Measurements from ENCODE around the gene GAD1. TPM values are rescaled to one million over a fixed set of nuclear protein-coding genes. Genes with fewer than 3 reads are reported as not detected.

Gene GAD1
- total RNA-seq, 1 experiment from 2014 or later = 0.29 TPM

DNA sequence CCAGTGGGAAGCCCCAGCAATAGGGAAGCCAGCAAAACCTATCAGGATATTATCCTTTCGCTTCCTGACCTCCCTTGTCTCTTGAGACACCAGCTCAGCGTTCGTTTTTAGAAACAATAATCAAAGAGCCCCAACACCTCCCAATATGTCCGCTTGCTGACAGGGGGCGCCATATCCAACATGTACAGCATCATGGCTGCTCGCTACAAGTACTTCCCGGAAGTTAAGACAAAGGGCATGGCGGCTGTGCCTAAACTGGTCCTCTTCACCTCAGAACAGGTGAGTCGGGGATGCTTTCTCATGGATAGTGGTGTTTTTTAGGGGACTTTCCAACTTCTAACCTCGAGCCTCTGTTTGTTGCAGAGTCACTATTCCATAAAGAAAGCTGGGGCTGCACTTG, 28.7 kb downstream of the GAD1 start:
- no peak for DNase-seq (ENCODE audit: low read depth)

DNA sequence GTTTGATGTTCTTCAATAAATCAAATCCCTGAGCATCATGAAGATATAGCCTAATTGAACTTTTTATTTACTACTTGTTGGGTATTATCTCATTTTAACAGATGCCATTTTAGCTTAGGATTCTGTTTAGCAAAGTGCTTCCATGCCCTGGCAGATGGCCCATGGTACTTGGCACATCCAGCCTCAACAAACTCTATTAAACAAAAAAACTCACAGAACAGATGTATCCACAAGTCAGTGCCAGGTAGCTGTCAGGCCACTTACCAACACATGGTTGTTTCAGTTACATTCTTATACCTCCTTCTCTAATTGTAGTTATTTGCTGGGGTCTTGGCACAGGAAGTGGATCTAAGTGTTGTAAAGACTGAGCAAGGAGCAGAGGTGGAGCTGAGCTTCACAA, 29.6 kb downstream of the GAD1 start:
- no peak for DNase-seq (ENCODE audit: low read depth)

DNA sequence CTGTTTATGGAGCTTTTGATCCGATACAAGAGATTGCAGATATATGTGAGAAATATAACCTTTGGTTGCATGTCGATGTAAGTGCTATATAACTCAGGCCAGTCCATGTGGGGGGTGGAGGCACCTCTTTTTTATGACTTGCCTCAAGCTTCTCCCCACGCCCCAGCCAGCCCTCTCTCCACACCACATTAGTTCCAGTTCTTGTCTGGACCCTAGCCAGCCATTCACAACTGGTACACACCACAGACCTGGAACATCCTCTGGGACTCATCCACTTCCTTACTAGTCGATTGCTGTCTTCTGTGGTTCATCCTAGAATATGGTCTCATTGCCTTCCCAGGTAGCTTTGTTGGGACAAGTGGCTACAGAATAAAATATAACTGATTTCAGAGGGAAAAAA, 31.0 kb downstream of the GAD1 start:
- peak; percentile 21 for DNase-seq (ENCODE audit: low read depth)

DNA sequence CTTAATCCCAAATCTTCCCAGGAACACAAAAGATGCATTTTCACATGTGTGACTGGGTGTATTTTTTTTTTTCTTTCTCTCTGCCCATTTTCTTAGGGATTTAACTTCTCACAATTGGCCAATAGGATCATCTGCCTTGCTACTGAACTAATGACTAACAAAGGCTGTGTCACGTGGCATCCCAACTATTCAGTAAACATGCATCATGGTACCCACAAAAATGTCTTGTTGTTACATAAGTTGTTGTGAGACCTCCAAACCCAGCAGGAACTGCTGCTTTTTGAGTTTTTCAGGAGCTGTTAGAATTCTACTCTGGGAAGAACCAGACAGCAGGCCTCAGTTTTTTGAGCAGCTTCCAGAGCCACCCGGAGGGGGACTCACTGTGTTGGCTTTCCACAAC, 31.9 kb downstream of the GAD1 start:
- peak; percentile 87 for DNase-seq (ENCODE audit: low read depth)

DNA sequence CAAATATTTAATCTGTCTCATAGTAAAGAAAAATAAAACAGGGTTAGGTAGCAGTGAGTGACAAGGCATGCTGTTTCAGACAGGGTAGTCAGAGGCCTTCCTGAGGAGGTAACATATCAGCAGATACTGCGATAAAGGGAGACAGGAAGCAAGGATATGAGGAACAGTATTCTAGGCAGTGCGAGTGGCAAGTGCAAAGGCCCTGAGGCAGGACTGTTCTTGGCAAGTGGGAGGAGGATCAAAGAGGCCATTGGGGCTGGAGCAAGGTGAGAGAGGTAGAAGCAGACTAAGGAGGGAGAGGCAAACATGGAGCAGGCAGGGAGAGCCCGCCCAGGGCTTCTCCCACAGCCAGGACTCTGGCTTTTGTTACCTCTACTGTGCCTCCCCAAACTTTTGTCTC, 33.6 kb downstream of the GAD1 start:
- DNase-seq (ENCODE audit: low read depth) = no peak

DNA sequence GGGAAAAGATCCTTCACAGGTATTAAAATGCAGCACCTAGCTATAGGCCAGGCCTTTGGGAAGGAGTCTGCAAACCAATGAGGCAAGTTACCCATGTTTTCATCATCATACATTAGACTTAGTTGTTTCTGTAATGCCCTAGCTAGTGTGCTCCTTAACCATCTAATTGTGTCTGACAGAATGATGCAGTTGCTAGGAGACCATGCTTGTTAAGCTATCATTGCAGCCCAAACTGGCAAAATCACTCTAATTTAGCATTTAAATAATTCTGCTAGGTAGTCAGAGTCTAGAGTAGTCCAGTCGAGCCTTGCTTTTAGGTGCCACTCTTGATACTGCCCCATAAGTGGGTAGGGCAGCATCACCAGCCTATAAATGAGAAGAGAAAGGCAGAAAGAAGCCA, 34.9 kb downstream of the GAD1 start:
- DNase-seq (ENCODE audit: low read depth) = no peak

DNA sequence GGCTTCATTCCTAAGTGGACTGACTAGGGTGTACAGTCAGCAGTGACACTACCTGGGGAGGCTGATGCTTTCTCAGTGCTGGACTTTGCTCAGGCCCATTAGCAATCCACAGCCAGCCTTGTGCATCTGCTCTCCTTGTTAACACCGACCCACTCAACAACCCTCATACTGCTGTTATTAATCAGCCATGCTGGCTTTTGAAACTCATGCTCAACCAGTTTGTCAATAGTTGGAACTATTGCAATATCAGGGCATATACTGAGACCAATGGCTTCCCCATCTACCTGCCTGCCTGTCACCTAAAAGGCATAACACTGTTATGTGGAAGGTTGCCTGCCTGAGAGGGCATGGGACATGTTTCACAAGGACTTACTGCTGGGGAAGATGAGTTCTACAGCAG, 39.4 kb downstream of the GAD1 start:
- DNase-seq (ENCODE audit: low read depth) = no peak

DNA sequence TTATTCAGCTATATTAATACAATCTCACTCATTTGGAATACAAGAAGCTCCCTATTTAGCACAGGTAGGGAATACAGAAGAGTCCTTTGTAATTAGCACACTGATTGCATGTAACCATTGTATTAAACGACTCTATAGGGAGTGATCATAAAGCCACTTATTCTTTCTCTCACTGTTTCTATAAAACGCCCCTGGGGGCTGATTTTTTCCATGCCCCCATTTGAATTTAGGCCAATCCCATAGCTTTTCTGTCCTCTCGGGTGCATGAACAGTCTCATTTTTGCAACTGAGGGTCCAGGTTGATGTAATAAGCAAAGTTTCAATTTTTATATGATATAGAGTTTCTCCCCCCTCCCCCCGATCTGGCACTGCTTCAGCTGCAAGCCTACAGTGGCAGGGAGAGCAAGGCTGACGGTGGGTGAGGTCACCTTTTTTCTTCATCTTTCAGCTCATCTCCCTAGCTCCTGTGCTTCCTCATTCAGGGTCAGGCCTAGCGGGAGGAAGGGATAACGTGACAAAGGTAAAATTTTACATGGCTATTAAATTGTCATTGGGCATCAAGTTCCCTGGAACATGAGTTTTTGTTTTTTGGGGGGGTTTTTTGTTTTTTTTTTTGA, 45.7 kb downstream of the GAD1 start:
- DNase-seq (ENCODE audit: low read depth) = no peak

DNA sequence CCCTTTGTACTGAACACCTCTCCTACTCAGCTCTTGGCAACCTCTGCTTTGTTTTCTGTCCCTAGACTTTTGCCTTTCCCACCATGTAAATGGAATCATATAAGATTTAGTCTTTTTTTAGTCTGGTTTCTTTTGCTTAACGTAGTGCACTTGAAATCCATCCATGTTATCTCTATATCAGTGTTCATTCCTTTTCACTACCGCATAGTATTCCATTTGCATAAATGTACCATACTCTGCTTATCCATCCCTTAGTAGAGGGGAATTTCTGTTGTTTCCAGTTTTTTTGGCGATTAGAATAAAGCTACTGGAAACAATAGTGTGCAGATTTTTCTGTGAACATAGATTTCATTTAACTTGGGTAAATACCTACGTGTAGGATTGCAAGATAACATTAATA, 46.4 kb downstream of the GAD1 start:
- no peak for DNase-seq (ENCODE audit: low read depth)

DNA sequence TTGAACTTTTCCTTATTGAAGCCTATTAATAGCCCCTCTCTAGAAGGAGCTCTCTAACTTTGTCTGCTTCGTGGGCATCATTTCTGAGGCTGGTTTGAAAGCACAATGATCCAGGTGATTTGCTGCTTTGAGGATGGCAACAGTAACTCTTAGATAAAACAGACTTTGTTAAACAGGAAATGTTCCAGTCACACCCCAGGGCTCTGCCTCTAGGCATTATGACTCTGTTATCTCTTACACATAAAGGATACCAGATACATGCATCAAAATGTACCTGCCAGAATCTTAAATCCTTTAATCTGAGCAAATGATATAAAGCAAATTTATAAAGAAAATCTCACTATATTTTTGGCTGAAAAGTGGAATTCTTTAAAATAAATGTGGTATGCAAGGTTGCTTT, 52.3 kb downstream of the GAD1 start:
- DNase-seq (ENCODE audit: low read depth) = no peak

DNA sequence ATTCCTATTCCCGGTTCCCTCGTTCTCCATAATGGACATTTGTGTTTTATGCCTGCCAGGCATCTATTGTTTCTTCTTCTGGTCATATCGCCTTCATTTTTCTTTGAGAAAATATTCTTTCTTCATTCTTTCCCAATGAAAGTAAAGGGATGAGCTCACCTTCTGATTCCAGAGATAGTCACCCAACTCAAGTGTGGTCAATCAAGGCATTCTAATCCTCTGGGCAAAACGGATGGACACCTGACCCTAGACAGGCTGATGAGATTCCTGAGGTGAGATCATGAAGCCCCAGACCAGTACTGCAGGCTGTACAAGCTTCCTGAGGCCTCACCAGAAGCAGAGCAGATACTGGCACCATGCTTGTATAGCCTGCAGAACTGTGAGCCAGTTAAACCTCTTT, 52.8 kb downstream of the GAD1 start:
- no peak for DNase-seq (ENCODE audit: low read depth)

DNA sequence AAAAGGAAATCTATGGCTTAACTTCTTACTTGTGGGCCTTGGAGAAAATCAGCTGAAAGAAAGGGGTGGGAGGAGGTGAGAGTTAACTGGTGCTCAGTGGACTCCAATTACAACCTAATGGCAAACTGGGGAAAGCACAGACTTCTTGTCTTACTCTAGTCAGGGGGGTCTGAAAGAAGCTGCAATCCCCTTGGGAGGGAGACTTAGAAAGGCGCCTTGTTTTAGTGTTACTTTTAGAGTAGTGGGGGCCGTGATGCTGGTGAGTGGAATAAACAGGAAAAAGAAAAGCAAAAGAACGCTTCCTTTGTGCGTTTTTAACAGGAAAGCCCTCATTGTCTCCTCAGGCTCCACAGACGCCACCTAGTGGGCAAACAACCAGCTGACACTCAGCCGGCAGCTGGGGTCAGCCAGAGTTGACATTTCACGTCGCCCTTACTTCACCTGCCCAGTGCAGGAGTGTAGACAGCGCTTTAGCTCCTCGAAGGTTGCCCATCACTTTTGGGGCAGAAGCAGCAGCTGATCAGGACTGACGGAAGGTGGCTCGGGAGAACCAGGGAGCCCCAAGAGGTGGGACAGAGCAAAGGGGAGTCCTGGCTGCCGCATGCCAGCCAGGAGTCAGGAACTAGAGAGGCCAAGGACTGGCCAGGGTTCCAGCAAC, 56.5 kb downstream of the GAD1 start:
- DNase-seq (ENCODE audit: low read depth) = peak; percentile 67

DNA sequence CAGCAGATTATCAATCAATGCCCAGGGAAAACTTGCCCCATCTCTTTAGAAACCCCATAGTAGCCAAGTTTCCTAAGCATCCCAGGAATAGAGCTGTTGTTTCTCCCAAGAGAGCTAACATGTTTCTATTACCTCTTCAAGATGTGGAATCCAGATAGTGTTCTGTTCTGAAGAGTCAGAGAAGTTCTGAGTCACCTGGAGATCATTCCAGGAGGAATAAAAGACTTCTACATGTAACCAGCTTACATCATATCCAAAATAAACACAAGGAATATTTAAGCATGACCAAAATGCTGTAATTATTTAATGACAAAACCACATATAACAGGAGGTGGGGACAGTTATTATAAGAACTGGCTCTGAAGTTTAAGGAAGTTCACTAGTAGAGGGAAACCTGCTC, 61.4 kb downstream of the GAD1 start:
- DNase-seq (ENCODE audit: low read depth) = no peak

DNA sequence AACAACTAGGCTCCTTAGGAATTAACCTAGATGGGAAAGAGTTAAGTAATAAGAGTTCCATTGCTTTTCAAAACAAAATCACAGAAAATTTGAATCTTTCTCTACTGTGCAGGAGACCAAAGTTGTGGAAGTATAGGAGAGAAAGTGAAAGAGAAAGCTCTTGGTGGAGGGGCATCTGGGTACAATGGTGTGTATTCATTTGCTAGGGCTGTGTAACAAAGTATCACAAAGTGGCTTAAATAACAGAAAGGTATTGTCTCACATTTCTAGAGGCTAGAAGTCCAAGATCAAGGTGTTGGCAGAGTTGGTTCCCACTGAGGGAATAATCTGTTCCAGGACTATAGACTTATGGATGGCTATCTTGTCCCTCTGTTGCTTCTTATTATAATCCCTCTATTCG, 61.8 kb downstream of the GAD1 start:
- DNase-seq (ENCODE audit: low read depth) = no peak

DNA sequence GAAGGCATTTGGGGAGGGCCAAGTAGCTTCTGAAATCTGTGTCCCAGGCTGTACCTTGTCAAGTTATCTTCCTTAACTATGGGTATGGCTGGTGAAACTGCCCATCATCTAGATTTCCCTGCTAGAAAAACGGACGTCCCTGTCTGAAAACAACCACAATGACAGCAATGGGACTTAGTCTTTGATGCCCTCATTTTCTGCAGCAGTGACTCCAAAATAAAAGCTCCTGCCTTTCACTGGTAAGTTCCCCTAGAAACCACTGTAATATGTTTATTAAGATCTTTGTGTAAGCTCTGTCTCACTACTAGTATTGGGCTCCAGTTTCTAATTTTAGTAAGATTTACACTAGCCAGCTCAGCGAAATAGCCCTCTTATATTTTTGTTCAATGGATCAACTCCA, 65.2 kb downstream of the GAD1 start:
- DNase-seq (ENCODE audit: low read depth) = no peak

DNA sequence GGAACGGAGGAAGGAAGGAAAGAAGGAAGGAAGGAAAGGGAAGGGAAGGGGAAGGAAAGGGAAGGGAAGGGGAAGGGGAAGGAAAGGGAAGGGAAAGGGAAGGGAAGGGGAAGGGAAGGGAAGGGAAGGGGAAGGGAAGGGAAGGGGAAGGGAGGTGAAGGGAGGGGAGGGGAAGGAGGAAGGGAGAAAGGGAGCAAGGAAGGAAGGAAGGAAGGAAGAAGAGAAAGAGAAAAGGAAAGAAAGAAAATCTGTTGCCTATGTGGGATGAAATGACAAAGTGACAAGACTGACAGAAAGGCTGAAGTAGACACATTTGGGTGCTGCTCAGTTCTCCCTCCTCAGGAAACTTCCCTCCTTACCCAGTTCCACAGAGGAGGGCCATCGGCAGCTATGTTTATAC, 66.1 kb downstream of the GAD1 start:
- no peak for DNase-seq (ENCODE audit: low read depth)

DNA sequence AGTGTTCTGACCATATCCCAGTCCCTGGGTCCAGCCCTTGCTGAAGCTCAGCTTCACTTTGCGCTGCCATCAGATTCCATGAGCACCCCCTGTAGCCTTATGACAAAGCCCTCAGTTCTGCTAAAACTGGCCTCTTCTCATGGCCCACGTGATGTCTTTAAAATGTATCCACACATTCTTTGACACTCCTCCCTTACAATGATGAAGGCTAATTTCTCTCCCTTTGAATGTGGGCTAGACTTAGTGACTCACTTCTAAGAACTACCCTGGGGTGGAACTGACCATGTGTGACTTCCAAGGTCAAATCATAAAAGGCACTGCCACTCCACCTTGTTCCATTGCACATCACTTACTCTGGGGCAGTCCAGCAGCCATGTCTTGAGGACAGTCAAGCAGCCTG, 67.0 kb downstream of the GAD1 start:
- DNase-seq (ENCODE audit: low read depth) = peak; percentile 7

DNA sequence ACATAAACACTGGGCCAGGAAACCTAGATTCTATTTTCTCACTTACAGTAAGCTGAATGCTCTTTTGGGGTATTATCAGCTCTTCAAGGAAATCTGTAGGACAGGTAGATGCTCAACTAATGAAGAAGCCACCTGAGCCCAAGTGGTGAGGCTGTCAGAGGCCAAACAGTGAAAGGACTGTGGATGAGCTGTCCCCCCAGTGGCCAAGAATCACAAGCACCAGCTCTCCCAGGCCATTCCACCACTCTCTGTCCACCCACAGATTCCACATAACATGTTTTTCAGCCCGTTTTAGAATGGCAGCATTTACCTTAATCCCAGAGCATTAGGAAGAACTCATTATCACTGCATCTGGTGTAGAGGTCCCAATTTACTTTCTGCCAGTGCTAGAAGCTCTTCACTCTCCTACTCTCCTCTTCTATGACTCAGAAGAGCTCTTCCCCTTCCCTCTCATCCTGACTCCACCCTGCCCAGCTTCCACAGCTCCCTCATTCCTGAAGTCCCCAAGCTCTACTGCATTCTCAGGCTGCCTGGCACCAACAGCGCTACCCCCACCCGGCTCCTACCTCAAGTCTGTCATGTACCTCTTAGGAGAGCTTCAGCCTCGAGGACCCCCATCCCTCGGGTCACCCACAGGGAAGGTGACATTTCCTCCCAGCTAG, 68.6 kb downstream of the GAD1 start:
- peak; percentile 47 for DNase-seq (ENCODE audit: low read depth)

DNA sequence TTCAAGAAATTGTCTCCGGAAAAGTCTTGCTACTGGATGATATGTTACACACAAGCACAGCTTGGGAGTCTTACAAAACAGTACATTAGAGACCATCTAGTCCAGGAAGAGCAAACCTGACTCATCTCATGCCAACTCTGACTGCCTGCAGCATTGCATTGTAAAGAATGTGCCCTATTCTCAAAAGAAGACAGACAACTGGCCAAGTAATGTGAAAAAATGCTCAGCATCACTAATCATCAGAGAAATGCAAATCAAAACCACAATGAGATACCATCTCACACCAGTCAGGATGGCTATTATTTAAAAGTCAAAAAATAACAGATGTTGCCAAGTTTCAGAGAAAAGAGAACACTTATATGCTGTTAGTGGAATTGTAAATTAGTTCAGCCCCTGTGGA, 69.7 kb downstream of the GAD1 start:
- DNase-seq (ENCODE audit: low read depth) = peak; percentile 92

DNA sequence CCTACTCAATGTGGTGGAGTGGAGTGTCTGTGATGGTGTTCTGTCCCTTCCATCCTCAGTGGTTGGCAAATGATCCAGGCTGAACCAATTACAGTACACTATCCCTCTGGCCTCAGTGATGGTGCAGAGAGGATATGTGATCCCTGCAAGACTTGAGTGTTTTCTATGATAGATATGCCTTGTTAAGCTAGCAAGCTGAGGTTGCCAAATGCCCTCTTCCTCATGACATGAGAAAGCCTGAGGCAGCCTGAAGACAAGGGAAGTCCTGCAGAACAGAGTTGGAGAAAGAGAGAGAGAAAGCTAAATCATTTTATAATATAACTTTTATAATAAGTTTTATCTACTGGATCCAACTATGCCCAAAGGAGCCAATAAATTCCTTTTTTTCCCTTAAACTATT, 70.8 kb downstream of the GAD1 start:
- DNase-seq (ENCODE audit: low read depth) = peak; percentile 10

DNA sequence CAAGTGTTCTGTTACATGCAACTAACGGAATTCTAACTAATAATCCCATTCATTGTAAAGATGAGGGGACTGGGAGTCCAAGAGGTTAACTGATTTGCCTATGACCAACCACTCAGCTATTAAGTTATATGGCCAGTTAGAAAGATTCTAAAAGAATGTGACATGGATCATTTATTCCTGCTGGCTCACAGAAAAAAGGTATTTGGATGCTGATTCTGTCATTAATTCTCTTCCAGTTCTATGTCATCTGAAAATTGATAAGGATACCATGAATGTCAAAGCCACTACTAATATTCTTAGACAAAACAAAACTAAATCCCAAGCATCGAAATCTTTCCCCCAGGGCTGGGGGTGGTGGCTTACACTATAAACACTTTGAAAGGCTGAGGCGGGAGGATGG, 71.2 kb downstream of the GAD1 start:
- no peak for DNase-seq (ENCODE audit: low read depth)

DNA sequence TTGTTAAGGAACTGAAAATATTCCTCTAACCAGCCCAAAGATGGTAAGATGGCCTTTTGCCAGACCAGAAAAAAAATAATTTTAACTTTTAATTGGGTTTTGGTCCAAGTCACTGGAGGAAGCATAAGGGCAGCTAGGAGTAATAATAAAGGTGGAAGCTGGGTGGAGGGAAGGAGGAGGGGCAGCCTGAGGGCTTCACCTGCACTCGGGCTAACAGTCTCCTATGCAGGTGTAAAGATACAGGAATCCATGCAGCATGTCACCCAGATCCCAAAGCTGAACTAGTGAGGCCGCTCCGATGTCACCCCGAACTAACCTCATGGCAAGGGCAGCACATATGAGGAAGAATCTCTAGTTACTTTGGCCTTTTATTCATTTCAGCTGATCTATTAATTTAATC, 75.2 kb downstream of the GAD1 start:
- DNase-seq (ENCODE audit: low read depth) = no peak

DNA sequence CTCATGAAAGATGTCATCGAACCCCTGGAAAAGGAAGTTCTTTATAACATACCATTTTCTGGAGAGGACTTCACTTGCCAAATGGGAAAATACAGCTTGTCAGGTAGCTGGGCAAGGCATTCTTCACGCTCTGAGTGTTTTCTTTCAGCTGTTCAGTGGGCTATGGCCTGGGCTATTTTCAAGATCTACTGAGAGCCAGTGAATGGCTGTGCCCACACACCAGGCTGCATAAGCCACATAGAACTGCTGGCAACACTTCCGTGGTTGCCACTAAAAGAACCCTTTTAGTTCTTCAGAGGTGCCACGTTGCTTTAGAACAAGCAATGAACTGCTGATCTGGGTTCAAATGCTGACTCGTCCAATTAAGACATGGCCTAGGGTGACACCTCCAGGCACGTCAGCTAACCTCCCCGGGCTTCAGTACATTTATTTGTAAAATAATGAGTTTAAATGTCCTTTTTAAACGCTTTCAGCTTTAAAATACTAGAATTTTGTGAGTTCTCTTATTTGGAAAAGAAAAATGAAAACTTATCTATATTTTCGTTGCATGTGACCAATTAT, 75.8 kb downstream of the GAD1 start:
- DNase-seq (ENCODE audit: low read depth) = peak; percentile 13

All from LHCN-M2 (cell line).